ENCODE measurements around the gene SETD4.

The SETD4 gene

DNA sequence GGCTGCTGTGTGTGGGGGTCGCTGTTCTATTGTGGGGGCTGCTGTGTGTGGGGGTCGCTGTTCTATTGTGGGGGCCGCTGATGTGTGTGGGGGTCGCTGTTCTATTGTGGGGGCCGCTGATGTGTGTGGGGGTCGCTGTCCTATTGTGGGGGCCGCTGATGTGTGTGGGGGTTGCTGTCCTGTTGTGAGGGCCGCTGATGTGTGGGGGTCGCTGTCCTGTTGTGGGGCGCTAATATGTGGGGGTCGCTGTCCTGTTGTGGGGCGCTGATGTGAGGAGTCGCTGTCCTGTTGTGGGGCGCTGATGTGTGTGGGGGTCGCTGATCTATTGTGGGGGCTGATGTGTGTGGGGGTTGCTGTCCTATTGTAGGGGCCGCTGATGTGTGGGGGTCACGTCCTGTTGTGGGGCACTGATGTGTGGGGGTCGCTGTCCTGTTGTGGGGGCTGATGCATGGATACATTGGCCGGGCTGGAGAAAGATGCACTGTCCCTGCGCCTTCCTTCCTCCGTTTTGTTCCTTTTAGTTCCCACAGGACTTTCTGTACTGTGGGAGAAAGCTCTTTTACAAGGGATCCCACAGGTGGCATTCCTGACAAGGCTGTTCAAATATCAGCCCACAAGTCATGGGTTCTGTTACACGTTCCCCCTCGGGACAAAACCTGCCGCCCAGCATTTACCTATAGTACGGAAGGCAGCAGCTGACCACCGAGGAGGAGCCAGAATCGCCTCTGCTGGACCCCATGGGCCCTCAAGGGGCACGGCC is 27.5 kb downstream of the SETD4 start:
- TF ChIP-seq ZNF274 (IDR thresholded peaks at IDR 0.05; ENCODE audit: low read depth, low read length): no peak
- TF ChIP-seq SUZ12 (IDR thresholded peaks at IDR 0.05; ENCODE audit: extremely low read depth, insufficient read depth, insufficient read length): no peak
- no peak for TF ChIP-seq YY1 (IDR thresholded peaks at IDR 0.05; ENCODE audit: insufficient read depth, insufficient read length)
- Histone ChIP-seq H3K4me3 (ENCODE audit: insufficient read length, low read depth) (no peak overlapping the region), H3K9me3 (ENCODE audit: insufficient read depth, low read length) (no peaks in the 10 kb centered on the region), H3K4me1 (ENCODE audit: insufficient read depth, insufficient read length) (peaks cover 8% of the 10 kb centered on the region), H3K27me3 (ENCODE audit: insufficient read depth, insufficient read length) (no peaks in the 10 kb centered on the region), H3K36me3 (ENCODE audit: insufficient read depth, insufficient read length, low read length) (peaks cover 51% of the 10 kb centered on the region), H3K9ac (ENCODE audit: insufficient read length, low read depth) (no peak overlapping the region)
- no peak for DNase-seq (ENCODE audit: low read depth, low spot score)

DNA sequence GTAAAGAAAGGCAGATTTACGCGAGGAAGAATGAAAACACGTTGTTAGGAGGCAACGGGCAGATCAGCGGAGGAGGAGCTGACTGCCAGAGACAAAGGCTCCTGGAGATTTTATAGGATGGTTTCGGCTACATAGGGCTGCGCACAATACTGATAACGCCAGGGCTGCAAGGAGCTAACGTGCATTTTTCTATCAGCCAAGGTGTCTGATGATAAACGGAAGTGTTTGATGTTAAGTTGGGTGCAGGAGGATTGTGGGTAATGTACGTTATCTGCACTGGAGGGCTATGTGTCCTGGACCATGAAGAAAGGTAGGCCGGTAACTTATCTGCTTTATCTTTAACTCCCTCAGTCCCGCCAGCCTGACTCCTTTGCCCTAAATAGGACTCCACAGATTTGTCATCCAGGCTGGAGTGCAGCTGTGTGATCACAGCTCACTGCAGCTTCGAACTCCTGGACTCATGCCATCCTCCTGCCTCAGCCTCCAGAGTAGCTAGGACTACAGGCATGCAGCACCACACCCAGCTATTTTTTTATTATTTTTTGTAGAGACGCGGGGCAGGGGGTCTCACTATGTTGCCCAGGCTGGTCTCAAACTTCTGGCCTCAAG is 29.6 kb downstream of the SETD4 start:
- no peak for TF ChIP-seq ZNF274 (IDR thresholded peaks at IDR 0.05; ENCODE audit: low read depth, low read length)
- no peak for TF ChIP-seq YY1 (IDR thresholded peaks at IDR 0.05; ENCODE audit: insufficient read depth, insufficient read length)
- TF ChIP-seq SUZ12 (IDR thresholded peaks at IDR 0.05; ENCODE audit: extremely low read depth, insufficient read depth, insufficient read length): no peak
- peaks cover 35% of the 10 kb centered on the region for H3K36me3 ChIP-seq (ENCODE audit: insufficient read depth, insufficient read length, low read length)
- no peak overlapping the region for H3K4me3 ChIP-seq (ENCODE audit: insufficient read length, low read depth)
- peaks cover 8% of the 10 kb centered on the region for H3K4me1 ChIP-seq (ENCODE audit: insufficient read depth, insufficient read length)
- H3K27me3 ChIP-seq (ENCODE audit: insufficient read depth, insufficient read length): no peaks in the 10 kb centered on the region
- DNase-seq (ENCODE audit: low read depth, low spot score): no peak
- H3K9me3 ChIP-seq (ENCODE audit: insufficient read depth, low read length): no peaks in the 10 kb centered on the region
- no peak overlapping the region for H3K9ac ChIP-seq (ENCODE audit: insufficient read length, low read depth)

DNA sequence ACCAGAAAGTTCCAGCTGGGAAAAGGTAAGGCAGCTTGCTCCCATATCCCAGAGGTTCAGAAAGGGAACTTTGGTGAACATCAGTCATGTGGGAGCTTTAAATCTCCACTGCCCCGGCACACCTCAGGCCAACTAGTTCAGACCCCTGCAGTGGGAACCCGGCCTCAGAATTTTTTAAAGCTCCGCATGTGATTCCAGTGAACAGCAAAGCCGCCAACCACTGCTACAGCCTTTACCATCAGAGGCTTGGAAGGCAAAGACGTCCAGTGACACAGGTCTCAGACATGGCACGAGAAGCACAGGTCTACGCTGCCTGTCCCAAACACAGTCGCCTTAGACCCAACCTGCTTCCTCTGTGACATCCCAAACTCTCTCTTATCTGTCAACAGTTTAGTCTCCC is 31.0 kb downstream of the SETD4 start:
- Histone ChIP-seq H3K4me3 (ENCODE audit: insufficient read length, low read depth) (no peak overlapping the region), H3K9me3 (ENCODE audit: insufficient read depth, low read length) (no peaks in the 10 kb centered on the region), H3K9ac (ENCODE audit: insufficient read length, low read depth) (no peak overlapping the region), H3K27me3 (ENCODE audit: insufficient read depth, insufficient read length) (no peaks in the 10 kb centered on the region), H3K4me1 (ENCODE audit: insufficient read depth, insufficient read length) (no peaks in the 10 kb centered on the region), H3K36me3 (ENCODE audit: insufficient read depth, insufficient read length, low read length) (peaks cover 23% of the 10 kb centered on the region)
- TF ChIP-seq YY1 (IDR thresholded peaks at IDR 0.05; ENCODE audit: insufficient read depth, insufficient read length) (no peak), SUZ12 (IDR thresholded peaks at IDR 0.05; ENCODE audit: extremely low read depth, insufficient read depth, insufficient read length) (no peak), ZNF274 (IDR thresholded peaks at IDR 0.05; ENCODE audit: low read depth, low read length) (no peak)
- DNase-seq (ENCODE audit: low read depth, low spot score): no peak

DNA sequence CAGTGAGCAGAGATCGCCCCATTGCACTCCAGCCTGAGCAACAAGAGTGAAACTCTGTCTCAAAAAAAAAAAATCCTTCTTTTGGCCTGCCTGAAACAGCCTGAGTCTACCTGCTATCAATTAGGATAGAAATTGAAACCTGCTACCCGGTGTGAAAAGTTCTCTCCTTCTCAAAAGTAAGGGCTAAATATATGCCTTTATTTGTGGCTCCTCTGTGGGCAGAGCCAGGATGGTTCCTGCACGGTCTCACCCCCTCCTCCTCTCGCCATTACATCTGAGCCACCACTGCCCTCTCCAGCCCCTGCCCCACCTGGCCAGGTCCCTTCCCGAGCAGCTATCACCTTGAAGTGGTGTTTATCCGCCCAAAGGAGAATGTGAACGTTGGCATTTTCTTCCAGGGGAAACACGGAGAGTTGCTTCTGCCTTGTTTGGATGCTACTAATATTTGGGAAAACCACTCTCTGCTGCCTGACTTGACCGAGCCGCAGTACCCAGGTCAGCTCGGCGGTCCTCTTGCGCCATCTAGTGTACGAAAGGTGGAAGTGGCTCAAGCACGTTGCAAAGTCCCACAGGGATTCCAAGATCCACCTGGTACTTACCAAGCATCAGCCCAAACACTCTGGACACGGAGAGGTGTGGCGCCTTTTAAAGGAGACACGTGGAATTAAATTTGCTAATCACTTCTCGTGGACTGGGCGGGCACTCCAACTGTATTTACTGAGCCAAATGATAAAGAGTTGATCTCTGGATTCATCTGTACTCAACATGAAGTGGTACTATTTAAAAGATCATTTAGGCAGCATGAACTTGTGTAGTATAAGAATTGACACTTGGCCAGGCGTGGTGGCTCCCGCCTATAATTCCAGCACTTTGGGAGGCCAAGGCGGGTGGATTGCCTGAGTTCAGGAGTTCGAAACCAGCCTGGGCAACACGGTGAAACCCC is 31.9 kb downstream of the SETD4 start:
- DNase-seq (ENCODE audit: low read depth, low spot score): peak; percentile 87
- Histone ChIP-seq H3K36me3 (ENCODE audit: insufficient read depth, insufficient read length, low read length) (peaks cover 16% of the 10 kb centered on the region), H3K9me3 (ENCODE audit: insufficient read depth, low read length) (no peaks in the 10 kb centered on the region), H3K4me3 (ENCODE audit: insufficient read length, low read depth) (no peak overlapping the region), H3K4me1 (ENCODE audit: insufficient read depth, insufficient read length) (no peaks in the 10 kb centered on the region), H3K9ac (ENCODE audit: insufficient read length, low read depth) (no peak overlapping the region), H3K27me3 (ENCODE audit: insufficient read depth, insufficient read length) (no peaks in the 10 kb centered on the region)
- TF ChIP-seq YY1 (IDR thresholded peaks at IDR 0.05; ENCODE audit: insufficient read depth, insufficient read length) (no peak), SUZ12 (IDR thresholded peaks at IDR 0.05; ENCODE audit: extremely low read depth, insufficient read depth, insufficient read length) (no peak), ZNF274 (IDR thresholded peaks at IDR 0.05; ENCODE audit: low read depth, low read length) (no peak)

- Histone ChIP-seq H3K9ac (ENCODE audit: insufficient read length, low read depth) (no peak overlapping the region), H3K36me3 (ENCODE audit: insufficient read depth, insufficient read length, low read length) (peaks cover 7% of the 10 kb centered on the region), H3K4me1 (ENCODE audit: insufficient read depth, insufficient read length) (no peaks in the 10 kb centered on the region), H3K27me3 (ENCODE audit: insufficient read depth, insufficient read length) (no peaks in the 10 kb centered on the region), H3K9me3 (ENCODE audit: insufficient read depth, low read length) (no peaks in the 10 kb centered on the region), H3K4me3 (ENCODE audit: insufficient read length, low read depth) (no peak overlapping the region)
- DNase-seq (ENCODE audit: low read depth, low spot score): no peak
- TF ChIP-seq ZNF274 (IDR thresholded peaks at IDR 0.05; ENCODE audit: low read depth, low read length) (no peak), SUZ12 (IDR thresholded peaks at IDR 0.05; ENCODE audit: extremely low read depth, insufficient read depth, insufficient read length) (no peak), YY1 (IDR thresholded peaks at IDR 0.05; ENCODE audit: insufficient read depth, insufficient read length) (no peak)
These were observed 33.0 kb downstream of the SETD4 start for GRCh38 chr21:36027347-36027746.

DNA sequence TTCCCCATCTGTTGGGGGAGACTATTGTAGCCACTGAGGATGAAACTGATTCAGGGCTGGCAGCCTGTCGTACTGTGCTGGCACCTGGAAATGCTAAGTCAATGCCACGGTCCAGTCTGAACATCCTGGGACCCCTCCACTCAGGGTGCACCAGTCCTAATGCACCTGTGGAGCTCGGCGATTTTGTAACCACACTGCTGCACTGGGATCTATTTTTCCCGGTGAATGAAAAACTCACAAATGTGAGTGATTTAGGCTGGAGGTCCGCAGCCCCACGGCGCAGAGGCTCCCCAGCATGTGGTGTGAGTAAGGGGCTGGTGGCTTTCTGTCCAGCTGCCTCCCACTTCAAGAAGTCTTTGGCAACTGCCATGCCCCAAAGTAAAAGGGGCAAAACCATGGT is 35.5 kb downstream of the SETD4 start:
- Histone ChIP-seq H3K36me3 (ENCODE audit: insufficient read depth, insufficient read length, low read length) (peaks cover 8% of the 10 kb centered on the region), H3K4me1 (ENCODE audit: insufficient read depth, insufficient read length) (no peaks in the 10 kb centered on the region), H3K9me3 (ENCODE audit: insufficient read depth, low read length) (peaks cover 18% of the 10 kb centered on the region; the same call in 1 of the 2 replicates), H3K9ac (ENCODE audit: insufficient read length, low read depth) (no peak overlapping the region), H3K27me3 (ENCODE audit: insufficient read depth, insufficient read length) (no peaks in the 10 kb centered on the region), H3K4me3 (ENCODE audit: insufficient read length, low read depth) (no peak overlapping the region)
- TF ChIP-seq SUZ12 (IDR thresholded peaks at IDR 0.05; ENCODE audit: extremely low read depth, insufficient read depth, insufficient read length): no peak
- no peak for TF ChIP-seq ZNF274 (IDR thresholded peaks at IDR 0.05; ENCODE audit: low read depth, low read length)
- no peak for TF ChIP-seq YY1 (IDR thresholded peaks at IDR 0.05; ENCODE audit: insufficient read depth, insufficient read length)
- DNase-seq (ENCODE audit: low read depth, low spot score): no peak

Data from NT2/D1 (cell line).